ENCODE results near the gene ZNF316.
A peak's percentile ranks its signal among the peaks of the same experiment; 100 is the strongest.
"Not testable (repeated sequence)": the region's sequence is repeated elsewhere in the genome, so short reads cannot be mapped to it uniquely, and the experiment has no call there.

The ZNF316 gene

GRCh38 chr7:6621195-6622133 lies 15.7 kb upstream of the ZNF316 start:
- DNase-seq (ENCODE audit: low read depth), result no peak

- no peak for DNase-seq (ENCODE audit: low read depth)
Observed at GRCh38 chr7:6622134-6622710, 14.9 kb upstream of the ZNF316 start.

DNA sequence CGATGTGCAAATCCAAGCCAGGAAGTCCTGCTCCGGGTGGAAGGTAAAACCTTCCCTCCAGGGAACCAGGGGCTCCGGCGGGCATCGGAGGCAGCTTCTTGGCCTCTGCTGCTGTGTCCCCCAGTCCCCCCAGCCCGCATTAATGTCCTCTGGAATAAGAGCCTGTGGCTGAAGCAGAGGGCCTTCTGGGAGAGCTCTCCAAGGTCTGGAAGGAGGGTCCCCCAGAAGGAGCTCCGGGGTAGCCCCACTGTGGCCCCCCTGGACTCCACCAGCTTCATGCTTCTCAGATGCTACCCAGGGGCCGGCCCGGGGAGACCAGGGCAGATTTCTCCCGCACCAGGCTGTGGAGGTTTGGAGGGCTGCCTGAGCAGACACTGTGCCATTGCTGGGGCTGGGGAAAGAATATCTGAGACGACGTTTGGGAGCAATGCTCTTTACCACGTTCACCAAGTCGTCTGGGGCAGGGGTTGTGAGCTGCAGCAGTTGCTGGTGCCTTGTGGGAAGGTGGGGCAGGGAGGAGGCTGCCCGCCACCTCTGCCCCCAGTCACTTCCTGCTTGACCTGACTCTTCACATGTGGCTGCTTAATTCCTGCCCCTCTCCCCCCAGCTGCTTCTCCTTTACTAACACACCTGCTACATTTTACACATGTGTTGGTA lies 13.4 kb upstream of the ZNF316 start:
- DNase-seq (ENCODE audit: low read depth), result no peak

GRCh38 chr7:6624246-6624611 lies 12.9 kb upstream of the ZNF316 start:
- DNase-seq (ENCODE audit: low read depth), result no peak

GRCh38 chr7:6628045-6628444 lies 9.1 kb upstream of the ZNF316 start:
- DNase-seq (ENCODE audit: low read depth), result no peak

DNA sequence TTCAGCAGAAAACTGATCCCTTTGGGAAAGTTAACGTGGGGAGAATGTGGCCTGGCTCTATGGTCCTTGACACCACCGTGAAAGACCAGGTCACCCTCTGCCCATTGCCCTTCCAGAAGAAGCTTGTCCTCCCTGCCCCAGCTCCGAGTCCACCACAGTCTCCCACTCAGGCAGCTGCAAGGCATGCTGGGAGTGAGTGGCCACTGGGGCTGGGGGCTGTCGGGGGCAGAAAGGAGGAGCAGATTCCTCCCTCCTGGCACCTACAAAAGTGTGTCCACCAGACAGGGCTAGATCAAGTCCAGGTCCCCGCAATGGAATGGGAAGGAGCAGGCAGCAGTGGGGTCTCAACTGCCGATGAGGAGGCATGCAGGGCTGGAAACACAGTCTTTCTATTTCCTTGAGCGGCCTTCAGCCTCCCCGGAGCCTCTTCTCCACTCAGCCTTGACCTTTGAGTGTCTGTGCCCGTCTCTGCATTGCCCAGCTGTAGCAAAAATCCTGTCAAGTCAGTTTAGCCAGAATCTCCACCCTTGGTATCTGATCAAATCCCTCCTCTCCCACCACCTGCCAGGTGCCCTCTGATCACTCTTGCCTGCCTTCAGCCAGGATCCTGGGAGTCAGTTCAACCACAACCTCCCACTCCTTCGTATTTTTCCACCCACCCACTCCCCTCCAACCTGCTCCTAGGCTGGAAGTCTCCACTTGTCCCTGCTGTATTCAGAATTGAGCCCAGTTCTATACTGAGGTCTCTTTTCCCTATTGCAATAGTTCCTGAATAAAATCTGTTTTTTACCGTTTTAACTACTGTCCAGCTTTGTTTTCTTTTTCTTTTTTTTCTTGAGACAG lies 6.9 kb upstream of the ZNF316 start:
- no peak for DNase-seq (ENCODE audit: low read depth)

- DNase-seq (ENCODE audit: low read depth), result no peak
Observed at GRCh38 chr7:6631605-6632004, 5.5 kb upstream of the ZNF316 start.

- no peak for DNase-seq (ENCODE audit: low read depth)
Observed at GRCh38 chr7:6634021-6634420, 3.1 kb upstream of the ZNF316 start.

GRCh38 chr7:6634971-6635370 lies 2.1 kb upstream of the ZNF316 start:
- DNase-seq (ENCODE audit: low read depth), result not testable (repeated sequence)

DNA sequence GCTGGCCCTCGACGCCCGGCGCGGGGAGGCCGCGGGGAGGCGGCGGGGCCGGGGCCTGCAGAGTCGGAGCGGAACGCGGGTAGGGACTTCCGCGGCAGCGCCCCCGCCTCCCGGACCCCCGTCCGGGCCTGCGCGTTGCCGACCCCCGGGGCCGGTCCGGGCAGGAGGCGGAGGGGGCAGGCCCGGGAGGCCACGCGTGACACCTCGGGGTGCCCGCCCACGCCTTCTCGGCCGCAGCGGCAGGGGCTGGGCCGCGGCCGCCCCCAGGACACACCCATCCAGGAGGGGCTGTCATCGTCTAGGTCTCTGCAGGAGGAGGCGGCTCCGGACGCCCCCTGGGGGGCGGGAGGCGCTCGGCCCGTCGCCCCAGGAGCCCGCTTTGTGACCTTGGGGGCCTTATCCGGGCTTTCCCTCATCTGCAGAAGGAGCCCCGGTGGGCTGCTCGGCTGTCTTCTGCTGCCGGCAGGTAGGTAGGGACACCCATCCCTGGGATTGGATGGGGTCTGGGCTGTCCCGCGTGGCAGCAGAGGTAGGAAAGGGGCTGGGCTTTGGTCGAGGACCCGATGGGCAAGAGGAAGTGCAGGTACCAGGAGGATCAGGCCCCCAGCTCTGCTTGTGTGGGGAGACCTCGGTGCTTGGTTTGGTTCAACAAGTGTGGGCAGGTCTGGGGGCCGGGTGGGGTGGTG lies 569 bp downstream of the ZNF316 start:
- DNase-seq (ENCODE audit: low read depth), result no peak

- no peak for DNase-seq (ENCODE audit: low read depth)
Observed at GRCh38 chr7:6639032-6639431, 1.9 kb downstream of the ZNF316 start.

- no peak for DNase-seq (ENCODE audit: low read depth)
Observed at GRCh38 chr7:6639627-6640026, 2.5 kb downstream of the ZNF316 start.

GRCh38 chr7:6640246-6640721 lies 3.2 kb downstream of the ZNF316 start:
- DNase-seq (ENCODE audit: low read depth), result peak; percentile 36

DNA sequence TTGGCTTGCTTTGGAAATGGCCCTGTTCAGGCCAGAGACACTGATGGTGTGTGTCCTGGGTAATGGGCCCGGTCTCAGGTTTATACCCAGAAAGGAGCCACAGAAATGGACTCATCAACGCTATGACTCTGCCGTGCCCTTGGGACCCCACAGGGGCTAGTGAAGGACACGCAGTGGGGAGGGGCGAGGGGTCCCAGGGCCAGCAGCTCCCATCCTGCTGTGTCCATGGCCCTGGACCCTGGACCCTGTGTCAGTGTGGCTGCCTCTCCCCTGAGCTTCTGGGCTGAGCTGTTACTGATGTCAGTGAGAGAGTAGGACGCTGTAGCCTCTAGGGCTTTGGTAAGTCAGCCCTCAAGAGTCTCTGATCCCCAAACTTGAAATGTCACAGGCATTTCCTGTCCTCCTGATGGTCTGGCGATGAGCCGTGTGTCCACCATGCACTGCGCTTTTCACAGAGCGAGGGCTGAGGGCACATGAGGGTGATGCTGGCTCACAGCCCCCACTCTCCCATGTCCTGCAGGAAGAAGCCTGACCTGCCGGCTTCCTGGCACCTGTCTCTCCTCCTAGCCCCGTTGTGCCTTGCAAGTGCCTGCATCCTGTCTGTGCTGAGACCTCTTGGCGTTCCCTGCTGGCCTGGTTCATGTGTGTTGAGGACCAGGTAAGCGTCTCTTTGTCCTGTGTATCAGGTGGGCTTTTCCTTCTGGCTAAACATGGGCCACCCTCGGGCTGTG lies 4.4 kb downstream of the ZNF316 start:
- DNase-seq (ENCODE audit: low read depth), result no peak

DNA sequence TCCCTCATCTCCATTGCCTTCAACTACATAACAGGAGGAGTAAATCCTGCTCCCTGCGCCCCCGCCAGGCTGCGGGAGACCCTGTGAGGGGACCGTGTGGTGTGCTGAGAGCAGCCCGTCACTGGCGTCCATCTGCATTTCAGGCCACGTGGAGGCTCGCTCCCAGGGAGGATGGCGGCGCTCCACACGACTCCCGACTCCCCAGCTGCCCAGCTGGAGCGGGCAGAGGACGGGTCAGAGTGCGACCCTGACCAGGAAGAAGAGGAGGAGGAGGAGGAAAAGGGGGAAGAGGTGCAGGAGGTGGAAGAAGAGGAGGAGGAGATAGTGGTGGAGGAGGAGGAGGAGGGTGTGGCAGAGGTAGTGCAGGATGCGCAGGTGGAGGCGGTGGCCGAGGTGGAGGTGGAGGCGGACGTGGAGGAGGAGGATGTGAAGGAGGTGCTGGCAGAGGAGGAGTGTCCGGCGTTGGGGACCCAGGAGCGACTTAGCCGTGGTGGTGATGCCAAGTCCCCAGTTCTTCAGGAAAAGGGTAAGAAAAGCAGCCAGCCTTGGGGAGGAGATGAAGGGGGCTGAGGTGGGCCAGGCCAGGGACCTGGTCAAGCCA lies 5.2 kb downstream of the ZNF316 start:
- no peak for DNase-seq (ENCODE audit: low read depth)

GRCh38 chr7:6642861-6643640 lies 5.9 kb downstream of the ZNF316 start:
- DNase-seq (ENCODE audit: low read depth), result no peak

DNA sequence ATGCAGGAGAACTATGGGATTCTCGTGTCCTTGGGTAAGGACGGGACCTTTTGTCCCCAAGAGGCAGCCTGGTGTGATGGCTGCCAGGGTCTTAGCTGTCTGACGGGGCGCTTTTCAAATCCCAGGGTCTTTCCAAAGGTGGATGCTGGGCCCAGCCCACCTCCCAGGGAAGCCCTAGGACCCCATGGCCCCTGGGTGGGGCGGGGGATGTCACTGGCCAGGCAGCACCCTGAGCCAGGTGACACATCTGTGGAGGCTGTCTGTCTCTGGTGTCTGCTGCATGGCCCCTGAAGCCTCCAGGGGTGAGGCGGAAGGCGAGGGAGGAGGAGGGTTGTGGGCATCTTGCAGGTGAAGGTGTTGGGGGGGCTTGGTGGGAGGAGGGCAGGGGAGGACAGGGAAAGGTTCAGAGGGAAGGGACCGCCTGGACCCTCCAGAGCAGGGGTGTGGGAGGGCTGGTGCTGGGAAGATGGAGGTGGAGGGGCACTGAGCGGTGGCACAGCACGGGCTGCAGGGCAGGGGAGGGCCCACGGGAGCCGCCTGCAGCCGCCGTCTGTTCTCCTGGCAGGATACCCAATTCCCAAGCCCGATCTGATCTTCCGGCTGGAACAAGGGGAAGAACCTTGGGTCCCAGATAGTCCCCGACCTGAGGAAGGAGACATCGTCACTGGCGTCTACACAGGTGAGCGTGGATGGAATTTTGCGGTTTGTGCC lies 7.0 kb downstream of the ZNF316 start:
- no peak for DNase-seq (ENCODE audit: low read depth)

DNA sequence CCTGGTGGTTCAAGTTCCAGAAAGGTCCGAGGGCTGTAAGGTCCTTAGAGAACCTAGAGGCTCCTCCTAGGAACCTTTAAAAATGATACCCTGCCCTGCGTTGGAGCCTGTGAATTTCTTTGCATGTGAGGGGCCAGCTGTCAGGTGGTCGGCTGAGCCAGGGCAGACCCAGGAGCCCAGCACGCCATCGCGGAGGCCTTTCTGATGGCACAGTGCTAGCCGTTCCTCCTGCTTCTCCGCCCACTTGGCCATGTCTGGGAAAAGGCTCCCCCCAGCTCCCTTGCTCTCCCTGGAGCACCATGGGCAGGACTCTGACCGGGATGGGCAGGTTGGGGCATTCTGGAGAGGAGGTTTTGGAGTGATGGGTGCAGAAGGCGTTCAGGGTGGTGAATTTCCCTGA lies 7.6 kb downstream of the ZNF316 start:
- DNase-seq (ENCODE audit: low read depth), result no peak

GRCh38 chr7:6646465-6646864 lies 9.3 kb downstream of the ZNF316 start:
- no peak for DNase-seq (ENCODE audit: low read depth)
